Activated T-helper 9 cell treated with anti-CD3 and anti-CD28 coated beads, Interleukin-2, amount 50 U/mL, for 16 hours (primary cell): Measurements from ENCODE around the gene NAA80.
A peak's percentile ranks its signal among the peaks of the same experiment; 100 is the strongest.
"Not testable (repeated sequence)": the region's sequence is repeated elsewhere in the genome, so short reads cannot be mapped to it uniquely, and the experiment has no call there.

Source experiments
- DNase-seq: peaks from one replicate; pipeline ENCODE4 v3.0.0-alpha.2; 2020; ENCODE audit warnings: low read depth

NAA80 gene

DNA sequence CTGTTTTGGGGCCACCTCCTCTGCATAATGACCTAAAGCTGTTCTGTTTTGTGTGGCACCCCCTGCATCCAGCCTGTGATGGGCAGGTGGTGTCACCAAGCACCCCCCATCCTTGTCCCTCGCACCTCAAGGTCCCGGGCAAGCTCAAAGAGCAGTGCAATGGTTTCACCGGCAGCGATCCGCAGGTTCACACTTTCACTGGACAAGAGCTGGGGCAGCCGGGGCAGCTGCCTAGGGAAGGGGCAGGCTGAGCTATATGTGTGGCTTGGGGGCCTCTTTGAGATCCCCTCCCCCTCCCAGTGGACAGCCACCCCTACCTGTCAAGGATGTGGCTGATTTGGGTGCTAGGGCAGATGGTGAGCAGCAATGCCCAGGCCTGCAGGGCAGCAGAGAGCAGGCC lies 10.1 kb downstream of the NAA80 start:
- DNase-seq = no peak

- DNase-seq = no peak
Measured at GRCh38 chr3:50288387-50289007, 10.7 kb downstream of the NAA80 start.

DNA sequence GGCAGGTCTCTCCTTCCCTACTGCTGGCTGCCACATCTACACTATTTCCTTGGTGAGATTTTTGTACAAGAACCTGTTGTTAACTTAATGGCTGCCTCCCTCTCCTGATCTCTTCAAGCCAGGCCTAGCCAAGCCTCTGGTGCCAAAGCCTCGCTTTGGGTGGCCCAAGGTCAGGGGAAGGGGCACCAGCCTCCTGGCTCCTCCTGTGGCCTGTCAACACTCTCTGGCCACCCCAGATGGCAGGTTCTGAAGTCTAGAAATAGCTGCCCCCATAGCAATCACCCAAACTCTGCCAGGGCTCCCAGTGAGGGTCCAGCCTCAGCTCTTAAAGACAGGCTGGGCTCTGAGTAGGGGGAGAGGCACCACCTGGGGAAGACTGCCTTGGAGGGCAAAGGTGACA lies 11.9 kb downstream of the NAA80 start:
- no peak for DNase-seq

GRCh38 chr3:50286322-50287227 lies 12.6 kb downstream of the NAA80 start:
- DNase-seq = no peak

- DNase-seq = not testable (repeated sequence)
Measured at GRCh38 chr3:50284121-50284520, 15.1 kb downstream of the NAA80 start.

- no peak for DNase-seq
Measured at GRCh38 chr3:50279255-50280016, 19.8 kb downstream of the NAA80 start.

GRCh38 chr3:50278880-50279224 lies 20.4 kb downstream of the NAA80 start, which contains the start of gene LSMEM2:
Gene LSMEM2, plus strand, starts transcription at chr3:50279087. Its CDS starts 27 bp downstream, at chr3:50279114.
- no peak for DNase-seq

- DNase-seq = no peak
Measured at GRCh38 chr3:50278123-50278879, 20.9 kb downstream of the NAA80 start.

GRCh38 chr3:50276762-50277101 lies 22.5 kb downstream of the NAA80 start:
- DNase-seq = no peak

GRCh38 chr3:50275996-50276761 lies 23.0 kb downstream of the NAA80 start:
- no peak for DNase-seq

DNA sequence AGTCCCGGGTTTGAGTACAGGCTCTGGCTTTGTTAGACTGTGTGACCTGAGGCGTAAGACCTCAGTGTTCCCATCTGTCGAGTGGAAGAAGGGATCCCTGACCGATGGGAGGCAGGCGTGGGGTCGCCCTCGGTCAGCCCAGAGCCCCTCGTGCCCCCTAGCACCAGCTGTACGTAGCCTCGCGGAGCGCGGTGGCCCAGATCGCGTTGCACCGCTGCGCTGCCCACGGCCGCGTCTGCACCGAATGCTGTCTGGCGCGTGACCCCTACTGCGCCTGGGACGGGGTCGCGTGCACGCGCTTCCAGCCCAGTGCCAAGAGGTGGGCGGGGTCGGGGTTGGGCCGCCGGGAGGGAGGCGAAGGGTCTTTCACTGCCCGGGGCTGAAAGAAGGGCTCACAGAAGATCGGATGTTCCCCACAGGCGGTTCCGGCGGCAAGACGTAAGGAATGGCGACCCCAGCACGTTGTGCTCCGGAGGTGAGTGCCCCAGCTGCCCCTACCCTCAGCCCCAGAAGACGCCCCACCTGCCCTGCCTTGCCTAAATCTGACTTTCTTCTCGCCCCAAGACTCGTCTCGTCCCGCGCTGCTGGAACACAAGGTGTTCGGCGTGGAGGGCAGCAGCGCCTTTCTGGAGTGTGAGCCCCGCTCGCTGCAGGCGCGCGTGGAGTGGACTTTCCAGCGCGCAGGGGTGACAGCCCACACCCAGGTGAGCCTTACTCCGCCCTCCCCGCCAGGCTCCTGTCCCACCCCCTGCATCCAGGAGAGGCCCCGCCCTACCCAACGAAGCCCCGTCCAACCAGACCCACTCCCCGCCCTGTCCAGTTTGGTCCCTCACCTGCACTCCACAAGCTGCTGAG lies 23.8 kb downstream of the NAA80 start:
- no peak for DNase-seq

GRCh38 chr3:50274371-50275104 lies 24.7 kb downstream of the NAA80 start:
- peak; percentile 52 for DNase-seq

DNA sequence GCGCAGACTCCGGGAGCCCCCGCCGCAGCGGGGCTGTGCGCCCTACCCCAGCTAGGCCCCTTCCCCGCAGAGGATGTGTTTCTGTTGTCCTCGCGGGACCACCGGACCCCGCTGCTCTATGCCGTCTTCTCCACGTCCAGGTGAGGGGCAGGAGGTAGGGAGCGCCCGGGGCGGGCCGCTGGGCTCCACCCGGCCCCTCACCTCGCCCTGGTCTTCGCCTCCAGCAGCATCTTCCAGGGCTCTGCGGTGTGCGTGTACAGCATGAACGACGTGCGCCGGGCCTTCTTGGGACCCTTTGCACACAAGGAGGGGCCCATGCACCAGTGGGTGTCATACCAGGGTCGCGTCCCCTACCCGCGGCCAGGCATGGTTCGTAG lies 25.5 kb downstream of the NAA80 start:
- no peak for DNase-seq

- DNase-seq = peak; percentile 85
Measured at GRCh38 chr3:50272911-50273688, 26.1 kb downstream of the NAA80 start.

DNA sequence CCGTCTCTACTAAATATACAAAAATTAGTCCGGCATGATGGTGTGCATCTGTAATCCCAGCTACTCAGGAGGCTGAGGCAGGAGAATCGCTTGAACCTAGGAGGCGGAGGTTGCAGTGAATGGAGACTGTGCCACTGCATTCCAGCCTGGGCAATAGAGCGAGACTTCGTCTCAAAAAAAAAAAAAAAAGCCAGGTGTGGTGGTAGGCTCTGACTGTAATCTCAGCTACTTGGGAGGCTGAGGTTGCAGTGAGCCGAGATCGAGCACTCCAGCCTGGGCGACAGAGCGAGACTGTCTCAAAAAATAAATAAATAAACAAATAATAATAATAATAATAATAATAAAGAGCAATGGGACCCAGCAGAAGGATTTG lies 26.7 kb downstream of the NAA80 start:
- DNase-seq = not testable (repeated sequence)

- no peak for DNase-seq
Measured at GRCh38 chr3:50271314-50271936, 27.8 kb downstream of the NAA80 start.

DNA sequence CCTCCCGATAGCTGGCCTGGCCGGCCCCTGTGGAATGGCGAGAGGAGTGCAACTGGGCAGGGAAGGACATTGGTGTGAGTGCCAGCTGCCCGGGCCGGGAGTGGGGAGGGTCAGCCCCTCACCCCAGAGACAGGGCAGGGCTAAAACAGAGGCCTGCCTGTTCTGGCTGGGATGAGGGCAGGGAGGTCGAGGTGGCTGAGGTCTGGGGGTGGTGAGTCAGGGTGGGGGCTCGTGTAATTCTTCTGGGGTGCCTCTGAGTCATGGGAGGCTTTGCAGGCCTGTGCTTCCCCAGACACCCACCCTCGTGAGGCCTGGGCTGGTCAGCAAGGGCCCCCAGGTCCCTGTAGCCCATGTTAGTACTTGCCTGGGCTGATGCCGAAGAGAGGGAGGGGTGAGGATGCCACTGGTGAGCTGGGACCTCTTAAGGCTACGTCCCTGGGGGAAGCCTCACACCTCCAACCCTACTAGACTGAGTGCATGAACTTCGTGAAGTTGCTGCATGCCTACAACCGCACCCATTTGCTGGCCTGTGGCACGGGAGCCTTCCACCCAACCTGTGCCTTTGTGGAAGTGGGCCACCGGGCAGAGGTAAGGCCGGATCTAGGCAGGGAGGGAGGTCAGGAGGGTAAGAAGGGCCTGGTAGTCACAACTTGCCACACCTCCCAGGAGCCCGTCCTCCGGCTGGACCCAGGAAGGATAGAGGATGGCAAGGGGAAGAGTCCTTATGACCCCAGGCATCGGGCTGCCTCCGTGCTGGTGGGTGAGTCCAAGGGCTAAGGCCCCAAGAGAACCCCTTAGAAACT lies 28.6 kb downstream of the NAA80 start:
- DNase-seq = no peak

- DNase-seq = no peak
Measured at GRCh38 chr3:50269977-50270413, 29.2 kb downstream of the NAA80 start.
